Nephron (organoid): ENCODE measurements around the gene CLP1.

Experiments
- H3K27ac Mint-ChIP-seq, 3 experiments: 2 replicates each; pipeline ENCODE4 v1.8.0; 2020; ENCODE audit warnings: mixed read lengths in 3 of 3, mild to moderate bottlenecking in 2 of 3, moderate library complexity in 1 of 3
- H3K27me3 Mint-ChIP-seq: 2 replicates; pipeline ENCODE4 v1.8.0; 2021; ENCODE audit warnings: low read depth, mild to moderate bottlenecking, moderate library complexity, mixed read lengths
- H3K36me3 Mint-ChIP-seq: 2 replicates; pipeline ENCODE4 v1.8.0; 2020; ENCODE audit warnings: low read depth, mixed read lengths
- H3K4me1 Mint-ChIP-seq: 2 replicates; pipeline ENCODE4 v1.8.0; 2020; ENCODE audit warnings: mixed read lengths
- H3K4me3 Mint-ChIP-seq, 3 experiments: 2 replicates each; pipeline ENCODE4 v1.8.0; 2020; ENCODE audit warnings: mild to moderate bottlenecking in 3 of 3, mixed read lengths in 3 of 3, moderate library complexity in 2 of 3
- H3K9me3 Mint-ChIP-seq: 2 replicates; pipeline ENCODE4 v1.8.0; 2020; ENCODE audit warnings: mixed read lengths
- TF ChIP-seq, protein P1 (sequence below), 3 experiments: fragments of 200-600 bp; sonication (generic); IDR thresholded peaks; one replicate each; pipeline ENCODE4 v1.5.0; 2021; ENCODE audit warnings: antibody characterized with exemption in 3 of 3; ENCODE audit not compliant: unreplicated experiment in 3 of 3

The CLP1 gene

DNA sequence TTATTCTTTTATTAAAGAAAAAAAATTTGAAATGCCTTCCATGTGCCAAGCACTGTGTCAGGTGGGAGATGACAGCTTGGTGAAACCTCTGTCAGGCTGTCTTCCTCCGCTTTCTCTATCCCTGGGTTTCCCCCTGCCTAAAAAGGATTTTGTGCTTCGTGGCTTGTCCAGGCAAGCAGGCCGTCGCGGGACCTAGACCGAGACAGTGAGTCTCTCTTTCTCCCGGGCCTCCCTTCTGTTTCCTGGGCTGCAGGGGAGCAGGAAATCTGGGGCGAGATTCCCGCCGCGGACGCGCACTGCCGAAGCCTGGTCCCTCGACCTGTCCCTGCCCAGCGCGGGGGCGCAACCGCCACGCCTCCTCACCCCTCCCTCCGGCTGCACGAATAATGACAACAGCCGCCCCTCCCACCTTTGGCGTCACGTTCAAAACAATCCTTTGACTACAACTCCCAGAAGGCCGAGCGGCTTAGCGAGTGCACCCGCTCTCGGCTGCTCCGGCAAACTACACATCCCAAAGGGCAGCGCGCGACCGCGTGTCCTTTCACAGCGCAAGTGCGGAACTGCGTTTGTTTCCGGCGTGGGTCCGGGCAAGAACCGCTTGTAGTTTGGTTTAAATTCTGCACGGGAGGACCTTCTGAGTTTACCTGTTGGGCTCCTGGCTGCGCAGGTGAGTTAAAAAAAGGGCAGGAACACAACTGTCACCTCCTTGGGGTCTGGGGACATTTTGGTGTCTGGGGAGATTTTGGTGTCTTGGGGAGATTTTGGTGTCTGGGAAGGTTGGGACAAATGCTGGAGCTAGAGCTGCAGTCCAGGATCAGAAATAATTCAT is at the start of gene CLP1:
TSS of gene CLP1 (plus strand) at position 569 of the 829 bp plus-strand sequence. CDS start 1,715 bp downstream, outside the sequence.
- Mint-ChIP-seq H3K27me3 (no peaks in the 10 kb centered on the region), H3K27ac (peak within 1 kb of the TSS; percentile 65 to 87 (median 69)), H3K4me1 (peaks cover 25% of the 10 kb centered on the region), H3K9me3 (no peaks in the 10 kb centered on the region), H3K36me3 (peaks cover 25% of the 10 kb centered on the region), H3K4me3 (peak within 1 kb of the TSS; percentile 96 to 99 (median 97))
- TF ChIP-seq, protein P1, sequence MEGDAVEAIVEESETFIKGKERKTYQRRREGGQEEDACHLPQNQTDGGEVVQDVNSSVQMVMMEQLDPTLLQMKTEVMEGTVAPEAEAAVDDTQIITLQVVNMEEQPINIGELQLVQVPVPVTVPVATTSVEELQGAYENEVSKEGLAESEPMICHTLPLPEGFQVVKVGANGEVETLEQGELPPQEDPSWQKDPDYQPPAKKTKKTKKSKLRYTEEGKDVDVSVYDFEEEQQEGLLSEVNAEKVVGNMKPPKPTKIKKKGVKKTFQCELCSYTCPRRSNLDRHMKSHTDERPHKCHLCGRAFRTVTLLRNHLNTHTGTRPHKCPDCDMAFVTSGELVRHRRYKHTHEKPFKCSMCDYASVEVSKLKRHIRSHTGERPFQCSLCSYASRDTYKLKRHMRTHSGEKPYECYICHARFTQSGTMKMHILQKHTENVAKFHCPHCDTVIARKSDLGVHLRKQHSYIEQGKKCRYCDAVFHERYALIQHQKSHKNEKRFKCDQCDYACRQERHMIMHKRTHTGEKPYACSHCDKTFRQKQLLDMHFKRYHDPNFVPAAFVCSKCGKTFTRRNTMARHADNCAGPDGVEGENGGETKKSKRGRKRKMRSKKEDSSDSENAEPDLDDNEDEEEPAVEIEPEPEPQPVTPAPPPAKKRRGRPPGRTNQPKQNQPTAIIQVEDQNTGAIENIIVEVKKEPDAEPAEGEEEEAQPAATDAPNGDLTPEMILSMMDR (IDR thresholded peaks at IDR 0.05; ENCODE audit: unreplicated experiment in 3 of 3), result no peak

DNA sequence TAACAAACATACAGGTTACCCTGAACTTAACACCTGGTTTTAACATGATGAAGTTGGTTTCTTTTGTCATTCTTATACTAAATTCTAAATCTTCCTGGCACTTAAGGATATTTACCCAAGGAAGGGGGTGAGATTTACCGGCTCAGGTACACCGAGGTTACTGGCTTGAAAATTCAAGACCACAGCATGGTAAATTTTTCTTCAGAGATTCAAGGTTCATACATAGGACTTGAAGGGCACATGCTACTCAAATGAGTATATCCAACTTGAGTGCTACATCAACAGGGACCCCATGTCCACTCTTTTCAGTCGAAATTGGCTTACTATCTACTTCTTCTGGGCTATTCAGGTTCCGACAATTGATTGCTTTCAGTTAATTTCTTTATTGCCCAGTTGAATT is 47.4 kb upstream of the CLP1 start:
- TF ChIP-seq, protein P1 (IDR thresholded peaks at IDR 0.05; ENCODE audit: unreplicated experiment in 3 of 3), result no peak
- no peak overlapping the region for H3K27ac Mint-ChIP-seq
- H3K9me3 Mint-ChIP-seq, result no peaks in the 10 kb centered on the region
- peaks cover 58% of the 10 kb centered on the region for H3K36me3 Mint-ChIP-seq
- no peaks in the 10 kb centered on the region for H3K27me3 Mint-ChIP-seq
- no peaks in the 10 kb centered on the region for H3K4me1 Mint-ChIP-seq
- no peak overlapping the region for H3K4me3 Mint-ChIP-seq

DNA sequence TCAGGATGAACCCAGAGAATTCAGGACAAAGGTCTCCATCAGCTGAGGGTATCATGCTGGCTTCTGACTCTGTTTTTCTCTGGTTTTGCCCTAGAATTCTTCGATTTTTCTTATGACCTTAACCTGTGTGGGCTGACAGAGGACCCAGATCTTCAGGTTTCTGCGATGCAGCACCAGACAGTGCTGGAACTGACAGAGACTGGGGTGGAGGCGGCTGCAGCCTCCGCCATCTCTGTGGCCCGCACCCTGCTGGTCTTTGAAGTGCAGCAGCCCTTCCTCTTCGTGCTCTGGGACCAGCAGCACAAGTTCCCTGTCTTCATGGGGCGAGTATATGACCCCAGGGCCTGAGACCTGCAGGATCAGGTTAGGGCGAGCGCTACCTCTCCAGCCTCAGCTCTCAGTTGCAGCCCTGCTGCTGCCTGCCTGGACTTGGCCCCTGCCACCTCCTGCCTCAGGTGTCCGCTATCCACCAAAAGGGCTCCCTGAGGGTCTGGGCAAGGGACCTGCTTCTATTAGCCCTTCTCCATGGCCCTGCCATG is 43.3 kb upstream of the CLP1 start:
- no peaks in the 10 kb centered on the region for H3K4me1 Mint-ChIP-seq
- H3K9me3 Mint-ChIP-seq, result no peaks in the 10 kb centered on the region
- no peak overlapping the region for H3K27ac Mint-ChIP-seq
- H3K36me3 Mint-ChIP-seq, result peaks cover 57% of the 10 kb centered on the region
- TF ChIP-seq, protein P1 (IDR thresholded peaks at IDR 0.05; ENCODE audit: unreplicated experiment in 3 of 3), result no peak
- no peaks in the 10 kb centered on the region for H3K27me3 Mint-ChIP-seq
- no peak overlapping the region for H3K4me3 Mint-ChIP-seq

DNA sequence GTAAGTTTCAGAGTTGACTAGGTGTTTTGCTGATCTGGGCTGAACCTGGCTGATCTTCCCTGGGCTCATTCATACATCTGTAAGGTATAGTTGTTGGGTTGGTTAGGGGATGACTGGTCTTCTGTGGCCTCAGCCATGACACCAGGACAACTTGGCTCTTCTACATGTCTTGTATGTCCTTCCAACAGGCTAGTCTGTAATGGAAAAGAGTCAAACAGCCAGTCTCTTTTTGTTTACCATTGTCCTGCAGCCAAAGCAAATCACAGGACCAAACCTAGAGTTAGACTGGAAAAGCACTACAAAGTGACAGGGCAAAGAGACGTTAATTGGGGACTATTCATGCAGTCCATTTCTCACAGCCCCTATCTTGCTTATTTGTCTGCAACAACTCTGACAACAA is 42.3 kb upstream of the CLP1 start:
- no peak overlapping the region for H3K27ac Mint-ChIP-seq
- H3K4me1 Mint-ChIP-seq, result no peaks in the 10 kb centered on the region
- no peaks in the 10 kb centered on the region for H3K9me3 Mint-ChIP-seq
- no peak overlapping the region for H3K4me3 Mint-ChIP-seq
- H3K27me3 Mint-ChIP-seq, result no peaks in the 10 kb centered on the region
- TF ChIP-seq, protein P1 (IDR thresholded peaks at IDR 0.05; ENCODE audit: unreplicated experiment in 3 of 3), result no peak
- H3K36me3 Mint-ChIP-seq, result peaks cover 56% of the 10 kb centered on the region

DNA sequence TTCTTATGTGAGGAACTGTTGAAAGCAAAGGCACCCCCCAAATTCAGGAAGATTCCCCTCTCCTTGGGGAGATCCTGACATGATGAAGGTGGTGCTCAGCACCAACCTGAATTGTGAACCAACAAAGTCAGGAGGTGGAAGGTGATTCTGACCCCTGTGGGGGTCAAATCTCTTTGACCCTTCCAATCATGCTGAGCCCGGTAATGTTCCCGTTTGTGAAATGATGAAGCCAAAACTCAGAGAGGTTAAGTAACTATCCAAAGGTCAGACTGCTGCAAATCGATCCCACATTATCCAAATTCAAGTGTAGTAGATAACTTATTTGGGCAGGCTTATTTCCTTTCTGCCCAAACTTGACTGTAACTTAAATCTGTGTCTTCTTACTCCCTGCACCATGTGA is 41.0 kb upstream of the CLP1 start:
- H3K27ac Mint-ChIP-seq, result no peak overlapping the region
- TF ChIP-seq, protein P1 (IDR thresholded peaks at IDR 0.05; ENCODE audit: unreplicated experiment in 3 of 3), result no peak
- H3K9me3 Mint-ChIP-seq, result no peaks in the 10 kb centered on the region
- no peak overlapping the region for H3K4me3 Mint-ChIP-seq
- H3K36me3 Mint-ChIP-seq, result peaks cover 50% of the 10 kb centered on the region
- H3K4me1 Mint-ChIP-seq, result no peaks in the 10 kb centered on the region
- H3K27me3 Mint-ChIP-seq, result no peaks in the 10 kb centered on the region
